ENCODE measurements around the gene ARL5B. TPM values are rescaled to one million over a fixed set of nuclear protein-coding genes. Genes with fewer than 3 reads are reported as not detected.

ARL5B gene
- total and polyA plus RNA-seq, 9 of the 15 experiments (the other 6 are each of a cell fraction or from before 2014, with no cell fraction given): 4.1 to 22.2 (median 15.1) TPM

GRCh38 chr10:18651324-18652007 lies 7.8 kb upstream of the ARL5B start, which contains the start of gene NSUN6 (continued):
- peak; percentile 58; the same call in 1 of the 2 replicates for TF ChIP-seq TOE1 (IDR thresholded peaks at IDR 0.05; ENCODE audit: borderline replicate concordance)
- no peak for TF ChIP-seq TOE1 (CRISPR knock-in tag; IDR thresholded peaks at IDR 0.05; ENCODE audit: borderline replicate concordance, low read depth)
- peak; percentile 82 for TF ChIP-seq SIN3B (IDR thresholded peaks at IDR 0.05; ENCODE audit: low read depth)
- TF ChIP-seq HLTF (IDR thresholded peaks at IDR 0.05): 0 out of 2 replicates have a peak, but pooled peaks have one; percentile 1
- peak; percentile 34; the same call in 1 of the 2 replicates for TF ChIP-seq L3MBTL2 (IDR thresholded peaks at IDR 0.05)
- TF ChIP-seq MNT (conservative IDR thresholded peaks at IDR 0.05): peak; percentile 96 to 98
- TF ChIP-seq UBTF (IDR thresholded peaks at IDR 0.05; ENCODE audit: borderline replicate concordance in 1 of 2, low read depth in 2 of 2, low read length in 2 of 2): 0 out of 4 replicates have a peak, but pooled peaks of 1 of the 2 experiments have one; percentile 39
- TF ChIP-seq FOXM1 (IDR thresholded peaks at IDR 0.05; ENCODE audit: low read depth): no peak
- TF ChIP-seq FOXM1 (CRISPR knock-in tag; IDR thresholded peaks at IDR 0.05; ENCODE audit: low read depth): peak; percentile 48; the same call in 1 of the 2 replicates
- TF ChIP-seq CBFA2T3 (IDR thresholded peaks at IDR 0.05): 0 out of 2 replicates have a peak, but pooled peaks have one; percentile 9
- TF ChIP-seq MTA1 (IDR thresholded peaks at IDR 0.05; ENCODE audit: borderline replicate concordance): peak; percentile 97
- TF ChIP-seq HNRNPLL (IDR thresholded peaks at IDR 0.05; ENCODE audit: low read depth, low read length, poor library complexity, severe bottlenecking): peak; percentile 90
- no peak for TF ChIP-seq NUFIP1 (IDR thresholded peaks at IDR 0.05; ENCODE audit: partially characterized antibody)
- peak; percentile 43; the same call in 1 of the 2 replicates for TF ChIP-seq SMARCE1 (IDR thresholded peaks at IDR 0.05)
- TF ChIP-seq BHLHE40 (IDR thresholded peaks at IDR 0.05; ENCODE audit: low read length): peak; percentile 55
- TF ChIP-seq ZNF324 (CRISPR knock-in tag; IDR thresholded peaks at IDR 0.05): 0 out of 2 replicates have a peak, but pooled peaks have one; percentile 2
- TF ChIP-seq E2F6 (IDR thresholded peaks at IDR 0.05; ENCODE audit: borderline replicate concordance in 1 of 2, extremely low read depth in 1 of 2, insufficient read depth in 1 of 2, insufficient read length in 1 of 2, low read depth in 1 of 2, low read length in 1 of 2, poor library complexity in 1 of 2, severe bottlenecking in 1 of 2): peak in 1 of 2 experiments; percentile 47
- peak; percentile 76; the same call in 1 of the 2 replicates for TF ChIP-seq E2F4 (CRISPR knock-in tag; IDR thresholded peaks at IDR 0.05; ENCODE audit: low read depth)
- TF ChIP-seq GMEB1 (CRISPR knock-in tag; IDR thresholded peaks at IDR 0.05): peak; percentile 50; the same call in 1 of the 2 replicates
- no peak for TF ChIP-seq E2F3 (CRISPR knock-in tag; IDR thresholded peaks at IDR 0.05)
